Panc1 (cell line): ENCODE measurements around the gene CCR1. TPM values are rescaled to one million over a fixed set of nuclear protein-coding genes. Genes with fewer than 3 reads are reported as not detected.

ENCODE experiments used
- ATAC-seq: fragments of 200-7000 bp; cut with Tn5 transposase; 2 replicates; pipeline ENCODE4 v1.9.1; 2020; ENCODE audit warnings: mild to moderate bottlenecking, moderate library complexity
- BruUV-seq: library from RNA; stranded (reverse); fragments of 400-500 nt; replicated peaks from 2 replicates; lab custom pipeline; 2021; lab: Mats Ljungman, UMichigan
- CTCF ChIA-PET: fragments of 300-600 bp; sonication (Branson Sonifier 250); formaldehyde crosslinking; loops from one replicate; lab custom pipeline; 2022; ENCODE audit warnings: antibody characterized with exemption; lab: Charles Lee
- POLR2A ChIA-PET: fragments of 300-600 bp; sonication (Branson Sonifier 250); formaldehyde crosslinking; loops from one replicate; lab custom pipeline; 2022; ENCODE audit warnings: antibody characterized with exemption; lab: Charles Lee
- DNase-seq: peaks from one replicate; pipeline ENCODE4 v3.0.0-alpha.2; 2010; ENCODE audit warnings: low read depth, low spot score
- H3K27ac ChIP-seq: 2 replicates; pipeline ENCODE4 v1.5.1; 2011; ENCODE audit warnings: mild to moderate bottlenecking, low read length, inconsistent platforms
- H3K27me3 ChIP-seq: fragments of 200-500 bp; sonication (Bioruptor generic); 2 replicates; pipeline ENCODE4 v1.6.0; 2014; ENCODE audit warnings: low read length, inconsistent platforms; ENCODE audit not compliant: control insufficient read depth, insufficient read depth
- H3K36me3 ChIP-seq: fragments of 200-500 bp; sonication (Bioruptor generic); 2 replicates; pipeline ENCODE4 v1.5.1; 2014; ENCODE audit warnings: inconsistent platforms, mild to moderate bottlenecking, low read length, moderate library complexity; ENCODE audit not compliant: control insufficient read depth, insufficient read depth
- H3K4me1 ChIP-seq: 2 replicates; pipeline ENCODE4 v1.5.1; 2011; ENCODE audit warnings: inconsistent platforms, mild to moderate bottlenecking, low read length, moderate library complexity; ENCODE audit not compliant: control insufficient read depth, insufficient read depth
- H3K4me3 ChIP-seq, 2 experiments: 2 replicates each; pipeline ENCODE4 v1.5.1; 2011 to 2012; ENCODE audit warnings: low read depth in 2 of 2, low read length in 2 of 2, mild to moderate bottlenecking in 2 of 2, inconsistent platforms in 1 of 2, moderate library complexity in 1 of 2
- H3K9me3 ChIP-seq: fragments of 200-500 bp; sonication (Bioruptor generic); 2 replicates; pipeline ENCODE4 v1.5.1; 2014; ENCODE audit warnings: low read depth, mild to moderate bottlenecking, inconsistent platforms, low read length, moderate library complexity; ENCODE audit not compliant: control insufficient read depth, insufficient read depth
- CTCF ChIP-seq: fragments of 450-650 bp; IDR thresholded peaks from 2 replicates; pipeline ENCODE4 v1.5.1; 2017; ENCODE audit warnings: mild to moderate bottlenecking
- POLR2AphosphoS5 ChIP-seq: IDR thresholded peaks from 2 replicates; pipeline ENCODE4 v1.6.1; 2012; ENCODE audit warnings: mild to moderate bottlenecking, low read depth, low read length, moderate library complexity
- SIN3A ChIP-seq: IDR thresholded peaks from 2 replicates; pipeline ENCODE4 v1.6.1; 2012; ENCODE audit warnings: low read depth, mild to moderate bottlenecking, low read length, moderate library complexity, borderline replicate concordance; ENCODE audit not compliant: insufficient read depth
- TCF7L2 ChIP-seq: IDR thresholded peaks from 2 replicates; pipeline ENCODE4 v1.6.1; 2011; ENCODE audit warnings: mild to moderate bottlenecking, low read depth, low read length, inconsistent platforms
- in situ Hi-C: cut with HindIII; loops from 2 replicates; pipeline ENCODE4 v1.10.0; 2016; ENCODE audit warnings: low sequenced_read_pairs, low pct_unique_long_range_greater_than_20kb
- intact Hi-C: fragments of 100-400 bp; cut with micrococcal nuclease; formaldehyde crosslinking; loops from one replicate; pipeline ENCODE4 v1.10.0; 2022; ENCODE audit not compliant: unreplicated experiment
- total RNA-seq: library from RNA; stranded (reverse); gene quantifications from one replicate; pipeline ENCODE4 v1.2.1, GENCODE V29; 2021; ENCODE audit not compliant: unreplicated experiment
- TF ChIP-seq, protein P1 (sequence below), 2 experiments: IDR thresholded peaks; 2 replicates each; pipeline ENCODE4 v1.6.1; 2011 to 2012; ENCODE audit warnings: low read depth in 2 of 2, control low read depth in 1 of 2, low read length in 1 of 2, mild to moderate bottlenecking in 1 of 2, moderate library complexity in 1 of 2; ENCODE audit not compliant: insufficient read depth in 1 of 2

CCR1 gene
- total RNA-seq, 1 experiment from 2014 or later, result not detected

GRCh38 chr3:46238386-46238785 lies 30.3 kb upstream of the CCR1 start:
- DNase-seq (no peak), ATAC-seq (no peak)
- no peaks in the 10 kb centered on the region for H3K9me3 ChIP-seq
- intact Hi-C loops (no loop called here), in situ Hi-C loops (no loop called here)
- CTCF ChIA-PET, result no interaction called here
- no peaks in the 10 kb centered on the region for H3K36me3 ChIP-seq
- no peak overlapping the region for H3K27ac ChIP-seq
- no peak overlapping the region for H3K4me3 ChIP-seq
- BruUV-seq, result no TSS peak
- no peaks in the 10 kb centered on the region for H3K4me1 ChIP-seq
- POLR2A ChIA-PET, result no interaction called here
- no peak for TF ChIP-seq CTCF
- TF ChIP-seq, protein P1, sequence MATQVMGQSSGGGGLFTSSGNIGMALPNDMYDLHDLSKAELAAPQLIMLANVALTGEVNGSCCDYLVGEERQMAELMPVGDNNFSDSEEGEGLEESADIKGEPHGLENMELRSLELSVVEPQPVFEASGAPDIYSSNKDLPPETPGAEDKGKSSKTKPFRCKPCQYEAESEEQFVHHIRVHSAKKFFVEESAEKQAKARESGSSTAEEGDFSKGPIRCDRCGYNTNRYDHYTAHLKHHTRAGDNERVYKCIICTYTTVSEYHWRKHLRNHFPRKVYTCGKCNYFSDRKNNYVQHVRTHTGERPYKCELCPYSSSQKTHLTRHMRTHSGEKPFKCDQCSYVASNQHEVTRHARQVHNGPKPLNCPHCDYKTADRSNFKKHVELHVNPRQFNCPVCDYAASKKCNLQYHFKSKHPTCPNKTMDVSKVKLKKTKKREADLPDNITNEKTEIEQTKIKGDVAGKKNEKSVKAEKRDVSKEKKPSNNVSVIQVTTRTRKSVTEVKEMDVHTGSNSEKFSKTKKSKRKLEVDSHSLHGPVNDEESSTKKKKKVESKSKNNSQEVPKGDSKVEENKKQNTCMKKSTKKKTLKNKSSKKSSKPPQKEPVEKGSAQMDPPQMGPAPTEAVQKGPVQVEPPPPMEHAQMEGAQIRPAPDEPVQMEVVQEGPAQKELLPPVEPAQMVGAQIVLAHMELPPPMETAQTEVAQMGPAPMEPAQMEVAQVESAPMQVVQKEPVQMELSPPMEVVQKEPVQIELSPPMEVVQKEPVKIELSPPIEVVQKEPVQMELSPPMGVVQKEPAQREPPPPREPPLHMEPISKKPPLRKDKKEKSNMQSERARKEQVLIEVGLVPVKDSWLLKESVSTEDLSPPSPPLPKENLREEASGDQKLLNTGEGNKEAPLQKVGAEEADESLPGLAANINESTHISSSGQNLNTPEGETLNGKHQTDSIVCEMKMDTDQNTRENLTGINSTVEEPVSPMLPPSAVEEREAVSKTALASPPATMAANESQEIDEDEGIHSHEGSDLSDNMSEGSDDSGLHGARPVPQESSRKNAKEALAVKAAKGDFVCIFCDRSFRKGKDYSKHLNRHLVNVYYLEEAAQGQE (IDR thresholded peaks at IDR 0.05; ENCODE audit: insufficient read depth in 1 of 2, low read depth in 2 of 2, low read length in 1 of 2), result no peak
- TF ChIP-seq SIN3A, result no peak
- TF ChIP-seq TCF7L2, result no peak
- TF ChIP-seq POLR2AphosphoS5, result no peak
- H3K27me3 ChIP-seq, result peaks cover 3% of the 10 kb centered on the region; the same call in 1 of the 2 replicates

GRCh38 chr3:46236294-46237054 lies 28.4 kb upstream of the CCR1 start:
- POLR2A ChIA-PET, result no interaction called here
- intact Hi-C loops (no loop called here), in situ Hi-C loops (no loop called here)
- no peak for DNase-seq
- no TSS peak for BruUV-seq
- no peaks in the 10 kb centered on the region for H3K36me3 ChIP-seq
- no peaks in the 10 kb centered on the region for H3K9me3 ChIP-seq
- no peaks in the 10 kb centered on the region for H3K4me1 ChIP-seq
- ATAC-seq, result no peak
- H3K27me3 ChIP-seq, result peaks cover 3% of the 10 kb centered on the region; the same call in 1 of the 2 replicates
- CTCF ChIA-PET, result no interaction called here
- TF ChIP-seq CTCF (no peak), POLR2AphosphoS5 (no peak), TCF7L2 (no peak), SIN3A (no peak)
- TF ChIP-seq, protein P1 (IDR thresholded peaks at IDR 0.05; ENCODE audit: insufficient read depth in 1 of 2, low read depth in 2 of 2, low read length in 1 of 2), result no peak
- no peak overlapping the region for H3K27ac ChIP-seq
- no peak overlapping the region for H3K4me3 ChIP-seq
